ENCODE measurements around the gene CHN2. TPM values are rescaled to one million over a fixed set of nuclear protein-coding genes. Genes with fewer than 3 reads are reported as not detected.

CHN2 gene
- total and polyA plus RNA-seq, 10 donors: 4.2 to 52.0 (median 28.5) TPM

- Histone ChIP-seq H3K36me3 (no peaks in the 10 kb centered on the region), H3K9me3 (no peaks in the 10 kb centered on the region), H3K27ac (no peak overlapping the region), H3K27me3 (replicated peaks in 1 of 7) (no peaks in the 10 kb centered on the region), H3K4me3 (no peak overlapping the region), H3K4me1 (no peaks in the 10 kb centered on the region)
- no peak for DNase-seq
- 77 to 95% (median 84%) methylated on average over 1 of the region's 1 CpG for WGBS, 5 donors
- no peak for TF ChIP-seq POLR2AphosphoS5 (IDR thresholded peaks at IDR 0.05)
- TF ChIP-seq, protein P1, sequence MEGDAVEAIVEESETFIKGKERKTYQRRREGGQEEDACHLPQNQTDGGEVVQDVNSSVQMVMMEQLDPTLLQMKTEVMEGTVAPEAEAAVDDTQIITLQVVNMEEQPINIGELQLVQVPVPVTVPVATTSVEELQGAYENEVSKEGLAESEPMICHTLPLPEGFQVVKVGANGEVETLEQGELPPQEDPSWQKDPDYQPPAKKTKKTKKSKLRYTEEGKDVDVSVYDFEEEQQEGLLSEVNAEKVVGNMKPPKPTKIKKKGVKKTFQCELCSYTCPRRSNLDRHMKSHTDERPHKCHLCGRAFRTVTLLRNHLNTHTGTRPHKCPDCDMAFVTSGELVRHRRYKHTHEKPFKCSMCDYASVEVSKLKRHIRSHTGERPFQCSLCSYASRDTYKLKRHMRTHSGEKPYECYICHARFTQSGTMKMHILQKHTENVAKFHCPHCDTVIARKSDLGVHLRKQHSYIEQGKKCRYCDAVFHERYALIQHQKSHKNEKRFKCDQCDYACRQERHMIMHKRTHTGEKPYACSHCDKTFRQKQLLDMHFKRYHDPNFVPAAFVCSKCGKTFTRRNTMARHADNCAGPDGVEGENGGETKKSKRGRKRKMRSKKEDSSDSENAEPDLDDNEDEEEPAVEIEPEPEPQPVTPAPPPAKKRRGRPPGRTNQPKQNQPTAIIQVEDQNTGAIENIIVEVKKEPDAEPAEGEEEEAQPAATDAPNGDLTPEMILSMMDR (IDR thresholded peaks at IDR 0.05 in 8 of 11, conservative IDR thresholded peaks at IDR 0.05 in 3 of 11): no peak
- intact Hi-C loops (cut with DNase I; ENCODE audit: low total_unique reads): no loop called here
Observed at GRCh38 chr7:29365423-29365822, 170.8 kb downstream of the CHN2 start.

DNA sequence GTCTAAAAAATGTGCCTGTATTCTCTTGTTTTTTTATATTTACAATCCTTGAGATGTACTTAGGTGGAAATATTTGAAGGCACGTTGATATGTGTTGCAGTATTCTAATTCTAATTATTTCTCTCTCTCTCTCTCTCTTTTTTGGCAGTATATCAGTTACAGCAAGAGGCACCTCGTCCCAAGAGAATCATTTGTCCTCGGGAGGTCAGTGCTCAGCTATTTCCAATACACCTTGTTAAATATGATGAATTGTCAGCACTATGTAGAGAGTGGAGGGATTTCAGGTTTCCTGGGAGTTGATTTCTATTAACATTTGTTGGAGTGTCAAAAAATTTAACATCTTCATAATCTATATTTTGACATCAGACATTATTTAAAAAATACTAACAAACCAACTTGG lies 173.2 kb downstream of the CHN2 start:
- no peak overlapping the region for H3K27ac ChIP-seq
- no peaks in the 10 kb centered on the region for H3K4me1 ChIP-seq
- no peak overlapping the region for H3K4me3 ChIP-seq
- TF ChIP-seq, protein P1 (IDR thresholded peaks at IDR 0.05 in 8 of 11, conservative IDR thresholded peaks at IDR 0.05 in 3 of 11): no peak
- TF ChIP-seq POLR2A (IDR thresholded peaks at IDR 0.05) (no peak), POLR2AphosphoS5 (IDR thresholded peaks at IDR 0.05) (no peak)
- H3K9me3 ChIP-seq: no peaks in the 10 kb centered on the region
- no peaks in the 10 kb centered on the region for H3K27me3 ChIP-seq (replicated peaks in 1 of 7)
- H3K36me3 ChIP-seq: peaks cover 0 to 10% (median 0%) of the 10 kb centered on the region in 6 donors
- no peak for DNase-seq
- intact Hi-C loops (cut with DNase I; ENCODE audit: low total_unique reads): no loop called here
- WGBS, 5 donors: 77 to 94% (median 90%) methylated on average over 3 of the region's 3 CpGs

DNA sequence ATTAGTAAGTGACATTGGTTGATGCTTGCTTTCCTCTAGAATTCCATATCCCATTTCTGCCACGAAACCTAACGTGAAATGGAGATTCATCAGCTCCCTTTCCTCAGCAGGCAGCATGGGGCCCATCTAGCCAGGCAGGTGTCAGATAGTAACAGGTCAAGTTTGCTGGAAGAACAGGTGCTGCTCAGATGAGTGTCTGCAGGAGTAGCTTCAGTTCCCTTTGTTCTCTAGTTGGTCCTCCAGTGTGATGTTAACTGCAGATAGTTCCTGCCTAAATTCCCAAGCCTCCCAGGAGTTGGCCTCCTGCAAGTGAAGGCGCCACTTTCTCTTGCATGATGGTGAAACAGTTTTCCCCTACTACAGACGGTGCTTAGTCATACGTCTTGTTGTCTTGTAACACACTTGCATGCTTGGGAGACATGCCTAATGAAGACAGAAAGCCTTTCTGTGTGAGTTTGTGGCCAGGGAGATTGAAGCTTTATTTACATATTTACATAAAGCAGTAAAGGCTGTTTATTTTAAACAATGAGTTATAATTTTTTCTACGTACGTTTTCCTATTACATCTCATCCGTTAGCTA lies 175.4 kb downstream of the CHN2 start:
- H3K4me1 ChIP-seq: no peaks in the 10 kb centered on the region
- no peak for DNase-seq
- H3K9me3 ChIP-seq: no peaks in the 10 kb centered on the region
- TF ChIP-seq POLR2A (IDR thresholded peaks at IDR 0.05): no peak
- TF ChIP-seq, protein P1 (IDR thresholded peaks at IDR 0.05 in 8 of 11, conservative IDR thresholded peaks at IDR 0.05 in 3 of 11): no peak
- TF ChIP-seq POLR2AphosphoS5 (IDR thresholded peaks at IDR 0.05): no peak
- 86 to 97% (median 93%) methylated on average over 8 of the region's 8 CpGs for WGBS, 5 donors
- H3K36me3 ChIP-seq: peaks cover 0 to 10% (median 0%) of the 10 kb centered on the region in 6 donors
- no peak overlapping the region for H3K27ac ChIP-seq
- H3K27me3 ChIP-seq (replicated peaks in 1 of 7): no peaks in the 10 kb centered on the region
- intact Hi-C loops (cut with DNase I; ENCODE audit: low total_unique reads): no loop called here
- no peak overlapping the region for H3K4me3 ChIP-seq

GRCh38 chr7:29370531-29371314 lies 176.1 kb downstream of the CHN2 start:
- 67 to 87% (median 86%) methylated on average over 6 of the region's 6 CpGs for WGBS, 5 donors
- Histone ChIP-seq H3K27ac (no peak overlapping the region), H3K4me3 (no peak overlapping the region), H3K9me3 (no peaks in the 10 kb centered on the region), H3K36me3 (peaks cover 0 to 10% (median 0%) of the 10 kb centered on the region in 6 donors), H3K4me1 (peaks cover 0 to 3% (median 0%) of the 10 kb centered on the region in 6 donors), H3K27me3 (replicated peaks in 1 of 7) (no peaks in the 10 kb centered on the region)
- DNase-seq: no peak
- intact Hi-C loops (cut with DNase I; ENCODE audit: low total_unique reads): no loop called here
- TF ChIP-seq, protein P1 (IDR thresholded peaks at IDR 0.05 in 8 of 11, conservative IDR thresholded peaks at IDR 0.05 in 3 of 11): no peak
- TF ChIP-seq POLR2A (IDR thresholded peaks at IDR 0.05) (no peak), POLR2AphosphoS5 (IDR thresholded peaks at IDR 0.05) (no peak)

Data from spleen (tissue), 11 donors.